Tibial nerve (tissue), 4 donors: ENCODE results near the gene PCDHGA4. TPM values are rescaled to one million over a fixed set of nuclear protein-coding genes. Genes with fewer than 3 reads are reported as not detected.

Experiments used
- DNase-seq, 2 donors: peaks; one replicate each; pipeline ENCODE4 v3.0.0-alpha.2; 2019; ENCODE audit warnings: low spot score in 2 of 2
- H3K27ac ChIP-seq, 4 donors: fragments of 200-600 bp; sonication (generic) in 3 of 4; one replicate each; pipeline ENCODE4 v1.5.1; 2017 to 2019; ENCODE audit warnings: mild to moderate bottlenecking in 1 of 4
- H3K27me3 ChIP-seq, 2 donors: fragments of 200-600 bp; sonication (generic) in 1 of 2; one replicate each; pipeline versions ENCODE4 v1.5.1 to v1.6.0; 2017 to 2019
- H3K36me3 ChIP-seq, 3 donors: fragments of 200-600 bp; sonication (generic); one replicate each; pipeline ENCODE4 v1.5.1; 2018 to 2019
- H3K4me1 ChIP-seq, 4 donors: fragments of 200-600 bp; sonication (generic) in 3 of 4; one replicate each; pipeline ENCODE4 v1.5.1; 2017 to 2019
- H3K4me3 ChIP-seq, 4 donors: fragments of 200-600 bp; sonication (generic) in 3 of 4; one replicate each; pipeline ENCODE4 v1.5.1; 2017 to 2019; ENCODE audit warnings: mild to moderate bottlenecking in 1 of 4, moderate library complexity in 1 of 4
- H3K9me3 ChIP-seq, 4 donors: fragments of 200-600 bp; sonication (generic) in 3 of 4; one replicate each; pipeline ENCODE4 v1.5.1; 2017 to 2019
- EP300 ChIP-seq, 2 donors: sonication (generic); formaldehyde crosslinking; IDR thresholded peaks; one replicate each; pipeline ENCODE4 v1.6.1; 2017; ENCODE audit warnings: antibody characterized with exemption in 2 of 2, mild to moderate bottlenecking in 1 of 2
- POLR2A ChIP-seq, 2 donors: fragments of 450-650 bp; IDR thresholded peaks; one replicate each; pipeline ENCODE4 v1.6.1; 2017; ENCODE audit warnings: antibody characterized with exemption in 2 of 2, mild to moderate bottlenecking in 2 of 2, moderate library complexity in 2 of 2
- WGBS, 2 donors: methylation state at CpG; one replicate each; pipeline ENCODE4 v1.1.5; 2018; 5-methylcytosine and 5-hydroxymethylcytosine counted together
- total RNA-seq, 4 donors: library from RNA; depleted of rRNA; stranded (reverse); fragments of >200 nt; gene quantifications; one replicate each; pipeline ENCODE4 v1.1.0, GENCODE V29; 2016
- TF ChIP-seq, protein P1 (sequence below), 5 experiments: fragments of 200-600 bp in 3 of 5; fragments of 450-650 bp in 2 of 5; sonication (generic) in 3 of 5; IDR thresholded peaks; one replicate each; pipeline ENCODE4 v1.5.1; 2016 to 2019; ENCODE audit warnings: antibody characterized with exemption in 5 of 5, mild to moderate bottlenecking in 3 of 5, moderate library complexity in 2 of 5

PCDHGA4 gene
- total RNA-seq, 4 donors from 2014 or later, result 5.1 to 13.5 (median 9.2) TPM

DNA sequence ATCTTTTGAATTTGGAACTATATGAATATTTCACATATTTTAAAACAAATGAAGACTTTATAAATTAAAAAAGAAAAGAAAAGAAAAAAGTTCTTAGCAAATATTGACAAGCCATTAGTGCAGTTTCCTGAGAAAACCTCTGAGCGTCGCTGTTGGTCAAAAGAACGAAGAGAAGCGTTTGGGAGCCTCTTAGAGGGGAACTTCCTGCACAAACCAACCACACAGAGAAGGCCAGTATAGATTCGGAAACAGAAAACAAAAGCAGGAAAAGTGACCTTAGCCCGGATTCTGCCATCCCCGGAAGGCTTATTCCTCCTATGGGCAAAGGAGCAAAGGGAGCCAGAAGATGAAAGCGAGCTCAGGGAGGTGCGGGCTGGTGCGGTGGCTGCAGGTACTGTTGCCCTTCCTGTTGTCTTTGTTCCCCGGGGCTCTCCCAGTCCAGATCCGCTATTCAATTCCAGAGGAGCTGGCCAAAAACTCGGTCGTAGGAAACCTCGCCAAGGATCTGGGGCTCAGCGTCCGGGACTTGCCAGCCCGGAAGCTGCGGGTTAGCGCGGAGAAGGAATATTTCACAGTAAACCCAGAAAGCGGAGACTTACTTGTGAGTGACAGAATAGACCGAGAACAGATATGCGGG, 5.1 kb downstream of the PCDHGA4 start, which contains the start of gene PCDHGB2:
TSS of gene PCDHGB2 (plus strand) at position 205 of the 637 bp plus-strand sequence. CDS start at position 347, 142 bp downstream.
- 15 to 23% methylated on average over 24 of the region's 24 CpGs for WGBS, 2 donors
- DNase-seq, result no peak
- Histone ChIP-seq H3K9me3 (peaks cover 0 to 99% (median 52%) of the 10 kb centered on the region in 4 donors), H3K27me3 (no peaks in the 10 kb centered on the region), H3K4me1 (no peaks in the 10 kb centered on the region), H3K36me3 (peaks cover 0 to 45% (median 0%) of the 10 kb centered on the region in 3 donors), H3K4me3 (peak within 1 kb of the TSS in 2 of 4 donors; percentile 26 to 33), H3K27ac (peak within 1 kb of the TSS in 1 of 4 donors; percentile 11)
- TF ChIP-seq EP300 (IDR thresholded peaks at IDR 0.05) (no peak), POLR2A (IDR thresholded peaks at IDR 0.05) (no peak)
- TF ChIP-seq, protein P1, sequence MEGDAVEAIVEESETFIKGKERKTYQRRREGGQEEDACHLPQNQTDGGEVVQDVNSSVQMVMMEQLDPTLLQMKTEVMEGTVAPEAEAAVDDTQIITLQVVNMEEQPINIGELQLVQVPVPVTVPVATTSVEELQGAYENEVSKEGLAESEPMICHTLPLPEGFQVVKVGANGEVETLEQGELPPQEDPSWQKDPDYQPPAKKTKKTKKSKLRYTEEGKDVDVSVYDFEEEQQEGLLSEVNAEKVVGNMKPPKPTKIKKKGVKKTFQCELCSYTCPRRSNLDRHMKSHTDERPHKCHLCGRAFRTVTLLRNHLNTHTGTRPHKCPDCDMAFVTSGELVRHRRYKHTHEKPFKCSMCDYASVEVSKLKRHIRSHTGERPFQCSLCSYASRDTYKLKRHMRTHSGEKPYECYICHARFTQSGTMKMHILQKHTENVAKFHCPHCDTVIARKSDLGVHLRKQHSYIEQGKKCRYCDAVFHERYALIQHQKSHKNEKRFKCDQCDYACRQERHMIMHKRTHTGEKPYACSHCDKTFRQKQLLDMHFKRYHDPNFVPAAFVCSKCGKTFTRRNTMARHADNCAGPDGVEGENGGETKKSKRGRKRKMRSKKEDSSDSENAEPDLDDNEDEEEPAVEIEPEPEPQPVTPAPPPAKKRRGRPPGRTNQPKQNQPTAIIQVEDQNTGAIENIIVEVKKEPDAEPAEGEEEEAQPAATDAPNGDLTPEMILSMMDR (IDR thresholded peaks at IDR 0.05), result no peak

DNA sequence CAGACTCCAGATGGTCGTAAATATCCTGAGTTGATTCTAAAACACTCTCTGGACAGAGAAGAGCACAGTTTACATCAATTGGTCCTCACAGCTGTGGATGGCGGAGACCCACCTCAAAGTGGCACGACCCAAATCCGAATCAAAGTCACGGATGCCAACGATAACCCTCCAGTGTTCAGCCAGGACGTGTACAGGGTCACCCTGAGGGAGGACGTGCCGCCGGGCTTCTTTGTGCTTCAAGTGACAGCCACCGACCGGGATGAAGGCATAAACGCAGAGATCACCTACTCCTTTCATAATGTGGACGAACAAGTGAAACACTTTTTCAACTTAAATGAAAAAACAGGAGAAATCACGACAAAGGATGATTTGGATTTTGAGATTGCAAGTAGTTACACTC, 5.9 kb downstream of the PCDHGA4 start:
- Histone ChIP-seq H3K36me3 (peaks cover 0 to 45% (median 0%) of the 10 kb centered on the region in 3 donors), H3K4me1 (no peaks in the 10 kb centered on the region), H3K27ac (no peak overlapping the region), H3K27me3 (no peaks in the 10 kb centered on the region), H3K4me3 (no peak overlapping the region), H3K9me3 (peaks cover 0 to 99% (median 52%) of the 10 kb centered on the region in 4 donors)
- TF ChIP-seq, protein P1 (IDR thresholded peaks at IDR 0.05), result no peak
- no peak for TF ChIP-seq EP300 (IDR thresholded peaks at IDR 0.05)
- no peak for TF ChIP-seq POLR2A (IDR thresholded peaks at IDR 0.05)
- DNase-seq, result no peak
- 37 to 42% methylated on average over 15 of the region's 15 CpGs for WGBS, 2 donors

DNA sequence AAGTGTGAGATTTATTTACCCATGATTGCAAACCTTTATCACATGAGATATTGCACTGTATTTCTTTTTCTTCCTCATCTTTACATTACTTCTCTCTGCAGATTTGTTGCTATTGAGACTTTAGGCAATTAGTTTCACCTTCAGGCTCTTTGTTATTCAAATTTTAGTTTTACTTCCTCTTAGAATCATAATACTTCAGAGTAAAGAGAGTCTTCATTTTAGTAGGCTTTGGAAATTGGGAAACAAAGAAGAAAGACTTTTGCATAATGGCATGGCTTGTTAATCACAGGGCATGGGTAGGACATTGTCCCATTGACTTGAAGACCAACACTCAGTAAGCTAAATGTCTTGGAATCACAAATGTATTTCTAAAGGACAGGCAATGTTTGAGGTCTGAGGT, 7.9 kb downstream of the PCDHGA4 start:
- no peak for DNase-seq
- no peak overlapping the region for H3K4me3 ChIP-seq
- H3K4me1 ChIP-seq, result no peaks in the 10 kb centered on the region
- peaks cover 0 to 33% (median 0%) of the 10 kb centered on the region in 3 donors for H3K36me3 ChIP-seq
- TF ChIP-seq, protein P1 (IDR thresholded peaks at IDR 0.05), result no peak
- TF ChIP-seq POLR2A (IDR thresholded peaks at IDR 0.05) (no peak), EP300 (IDR thresholded peaks at IDR 0.05) (no peak)
- H3K9me3 ChIP-seq, result peaks cover 0 to 99% (median 54%) of the 10 kb centered on the region in 4 donors
- H3K27ac ChIP-seq, result no peak overlapping the region
- no peaks in the 10 kb centered on the region for H3K27me3 ChIP-seq

DNA sequence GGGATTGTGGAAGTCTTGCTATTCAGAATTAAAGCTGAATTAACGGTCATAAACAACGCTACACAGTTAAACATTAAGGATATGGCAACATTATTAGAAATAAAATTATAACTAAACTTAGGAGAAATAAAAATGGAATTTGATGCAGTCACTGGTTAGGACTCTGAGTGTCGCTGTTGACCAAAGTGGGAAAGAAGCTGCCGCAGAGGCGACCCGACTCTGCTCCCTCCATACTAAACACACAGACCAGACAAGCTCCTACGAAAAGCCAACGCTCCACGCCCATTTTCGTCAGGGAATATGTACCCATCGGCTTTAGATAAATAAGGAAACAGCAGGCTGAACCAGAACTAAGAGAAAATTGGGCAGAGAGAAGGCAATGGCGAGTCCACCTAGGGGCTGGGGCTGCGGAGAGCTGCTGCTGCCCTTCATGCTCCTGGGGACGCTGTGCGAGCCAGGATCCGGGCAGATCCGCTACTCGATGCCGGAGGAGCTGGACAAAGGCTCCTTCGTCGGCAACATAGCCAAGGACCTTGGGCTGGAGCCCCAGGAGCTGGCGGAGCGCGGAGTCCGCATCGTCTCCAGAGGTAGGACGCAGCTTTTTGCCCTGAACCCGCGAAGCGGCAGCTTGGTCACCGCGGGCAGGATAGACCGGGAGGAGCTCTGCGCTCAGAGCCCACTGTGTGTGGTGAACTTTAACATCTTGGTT, 9.3 kb downstream of the PCDHGA4 start, which contains the start of gene PCDHGA5:
TSS of gene PCDHGA5 (plus strand) at position 211 of the 709 bp plus-strand sequence. CDS start at position 380, 169 bp downstream.
- Histone ChIP-seq H3K27ac (no peak within 1 kb of the TSS), H3K4me3 (peak within 1 kb of the TSS in 1 of 4 donors; percentile 20), H3K36me3 (peaks cover 0 to 29% (median 0%) of the 10 kb centered on the region in 3 donors), H3K9me3 (peaks cover 0 to 99% (median 47%) of the 10 kb centered on the region in 4 donors), H3K27me3 (no peaks in the 10 kb centered on the region), H3K4me1 (no peaks in the 10 kb centered on the region)
- DNase-seq, result no peak
- 19 to 22% methylated on average over 34 of the region's 34 CpGs for WGBS, 2 donors
- no peak for TF ChIP-seq EP300 (IDR thresholded peaks at IDR 0.05)
- TF ChIP-seq POLR2A (IDR thresholded peaks at IDR 0.05), result no peak
- TF ChIP-seq, protein P1 (IDR thresholded peaks at IDR 0.05), result no peak
